ENCODE results near the gene PLXDC2.
"Not testable (repeated sequence)": the region's sequence is repeated elsewhere in the genome, so short reads cannot be mapped to it uniquely, and the experiment has no call there.

PLXDC2 gene

DNA sequence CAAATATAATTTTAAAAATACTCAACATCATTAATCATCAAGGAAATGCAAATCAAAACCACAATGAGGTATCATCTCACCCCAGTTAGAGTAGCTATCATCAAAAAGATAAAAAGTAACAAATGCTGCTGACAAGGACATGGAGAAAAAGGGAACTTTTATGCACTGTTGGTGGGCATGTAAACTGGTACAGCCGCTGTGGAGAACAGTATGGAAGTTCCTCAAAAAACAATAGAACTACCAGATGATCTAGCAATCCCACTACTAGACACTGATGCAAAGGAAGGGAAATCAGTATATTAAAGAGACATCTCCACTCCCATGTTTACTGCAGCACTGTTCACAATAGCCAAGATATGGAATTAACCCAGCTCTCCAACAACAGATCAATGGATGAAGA, 384.5 kb downstream of the PLXDC2 start:
- no peak for DNase-seq (ENCODE audit: low read depth in 2 of 2)

DNA sequence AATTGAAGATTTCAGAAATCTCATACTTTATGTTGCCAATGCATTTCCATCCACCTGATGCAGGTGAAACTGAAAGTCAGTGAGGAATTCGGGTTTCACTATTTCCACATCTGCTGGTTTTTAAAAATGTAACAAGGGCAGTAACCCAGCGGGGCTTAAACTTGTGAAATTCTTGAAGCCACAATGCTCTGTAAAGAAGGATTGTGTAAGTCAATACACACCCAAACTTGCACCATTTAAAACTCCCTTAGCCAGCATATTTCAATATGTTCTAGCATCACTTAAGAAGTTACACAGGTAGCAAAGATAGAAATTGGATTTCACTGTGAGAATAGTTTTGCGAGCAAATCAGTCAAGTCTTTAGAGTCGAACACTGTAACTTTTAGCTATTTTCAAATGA, 386.1 kb downstream of the PLXDC2 start:
- DNase-seq (ENCODE audit: low read depth in 2 of 2) = no peak

DNA sequence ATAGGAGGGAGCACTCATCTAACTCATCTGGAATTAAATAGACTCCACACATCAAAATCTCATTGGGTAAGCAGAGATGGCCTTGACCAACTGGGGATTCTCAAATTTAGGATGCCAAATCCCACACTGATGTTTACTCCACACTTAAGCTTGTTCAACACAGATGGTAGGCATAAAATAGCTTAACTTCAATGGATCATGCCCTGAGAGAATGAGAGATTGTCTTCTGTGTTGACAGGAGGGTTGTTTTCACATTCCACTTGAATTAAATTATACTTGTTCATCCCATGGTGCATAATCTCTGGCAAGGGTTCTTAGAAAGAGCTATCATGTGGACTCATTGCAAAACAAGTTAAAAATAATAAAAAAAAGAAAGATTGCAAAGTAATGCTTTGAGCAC, 391.4 kb downstream of the PLXDC2 start:
- DNase-seq (ENCODE audit: low read depth in 2 of 2) = no peak

DNA sequence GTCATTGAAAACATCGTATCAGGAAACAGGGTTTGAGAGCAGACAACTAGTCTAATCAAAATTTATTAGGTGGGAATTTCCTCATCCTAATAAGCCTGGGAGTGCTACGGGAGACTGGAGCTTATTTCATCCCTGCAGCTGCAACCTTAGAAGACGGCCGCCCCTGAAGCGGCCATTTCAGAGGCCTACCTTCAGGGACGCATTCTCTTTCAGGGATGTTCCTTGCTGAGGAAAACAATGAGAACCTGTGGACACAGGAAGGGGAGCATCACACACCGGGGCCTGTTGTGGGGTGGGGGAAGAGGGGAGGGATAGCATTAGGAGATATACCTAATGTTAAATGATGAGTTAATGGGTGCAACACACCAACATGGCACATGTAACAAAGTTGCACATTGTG, 392.9 kb downstream of the PLXDC2 start:
- not testable (repeated sequence) for DNase-seq (ENCODE audit: low read depth in 2 of 2)

DNA sequence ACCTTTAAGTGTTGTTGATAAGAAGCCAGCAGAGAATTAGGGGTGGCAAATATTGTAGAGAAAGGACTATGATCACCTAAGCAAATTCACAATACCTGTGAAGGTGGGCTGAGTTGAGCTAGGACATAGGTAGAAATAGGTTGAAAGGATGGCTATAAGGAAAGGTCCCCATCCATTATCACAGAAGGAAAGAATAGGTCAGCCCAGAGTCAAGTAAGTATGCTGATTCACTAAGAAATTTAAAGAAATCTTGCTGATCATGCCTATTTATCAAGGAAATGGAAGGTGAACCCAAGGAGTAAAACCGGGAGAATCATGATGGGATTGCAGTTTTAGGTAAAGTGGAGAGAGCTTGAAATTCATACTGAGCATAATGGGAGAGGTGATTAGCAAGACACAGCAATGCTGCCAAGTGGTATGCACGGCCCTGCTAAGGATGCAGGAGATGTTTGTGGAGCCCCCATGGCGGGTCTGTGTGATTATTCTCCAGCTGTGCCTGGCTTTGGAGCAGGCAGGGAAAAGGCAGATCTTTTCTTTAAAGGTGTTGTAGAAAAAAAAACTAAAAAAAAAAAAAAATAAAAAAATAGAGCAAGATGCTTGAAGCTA, 399.4 kb downstream of the PLXDC2 start:
- no peak for DNase-seq (ENCODE audit: low read depth in 2 of 2)

DNA sequence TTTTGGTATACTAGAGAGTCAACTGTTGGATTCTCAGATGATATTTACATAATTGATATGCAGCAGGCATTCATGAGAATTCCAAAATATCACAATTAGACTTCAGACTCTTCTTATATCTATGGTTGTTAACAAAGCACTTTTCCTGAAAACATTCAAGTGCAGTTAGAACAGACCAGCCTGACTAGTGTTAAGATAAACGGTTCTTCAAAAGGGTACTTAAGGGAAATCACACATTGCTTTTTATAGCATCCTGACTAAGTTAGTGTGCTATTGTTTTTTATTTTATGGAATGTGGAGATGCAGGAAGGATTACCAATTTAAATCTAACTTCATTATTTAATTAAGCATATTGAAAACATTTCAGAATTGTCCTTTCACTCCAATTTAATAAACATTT, 405.1 kb downstream of the PLXDC2 start:
- DNase-seq (ENCODE audit: low read depth in 2 of 2) = no peak

DNA sequence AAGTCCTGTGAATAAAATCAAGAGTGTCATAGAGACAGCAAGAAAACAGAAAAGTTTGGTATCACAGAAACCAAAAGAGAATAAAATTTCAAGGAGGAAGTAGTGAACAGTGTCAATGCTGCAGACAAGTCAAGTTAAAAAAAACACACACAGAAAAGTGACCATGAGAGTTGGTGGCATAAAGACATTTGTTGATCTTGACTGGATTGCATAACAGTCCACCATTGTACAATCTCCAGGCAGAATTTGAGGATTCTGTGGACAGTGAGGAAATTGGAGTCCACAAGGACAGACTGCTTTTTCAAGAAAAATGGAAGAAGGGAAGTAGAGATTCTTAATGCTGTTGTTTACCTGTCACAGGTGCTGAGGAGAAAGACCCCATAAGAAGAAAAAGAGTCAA, 412.5 kb downstream of the PLXDC2 start:
- DNase-seq (ENCODE audit: low read depth in 2 of 2) = no peak

DNA sequence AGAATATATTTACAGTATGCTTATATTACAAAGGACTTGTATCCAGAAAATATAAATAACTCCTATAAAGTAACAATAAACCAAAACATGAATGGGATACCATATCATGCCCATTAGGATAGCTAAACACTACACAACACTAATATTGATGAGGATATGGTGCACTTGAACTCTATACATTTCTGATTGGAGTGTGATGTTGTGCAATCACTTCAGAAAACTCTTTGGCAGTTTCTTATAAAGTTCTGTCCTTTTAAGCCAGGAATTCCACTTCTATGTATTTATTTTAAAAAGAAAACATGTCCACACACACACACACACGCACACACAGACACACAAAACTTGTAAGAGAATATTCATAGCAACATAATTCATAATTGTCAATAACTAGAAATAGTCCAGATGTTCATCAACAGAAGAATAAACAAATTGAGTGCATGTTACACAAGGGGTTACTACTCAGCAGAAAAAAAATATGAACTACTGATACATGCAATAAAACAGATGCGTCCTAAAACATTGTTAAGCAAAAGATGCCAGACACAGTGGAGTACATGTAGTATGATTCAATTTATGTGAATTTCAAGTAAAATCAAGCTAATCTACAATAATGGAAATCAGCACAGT, 416.0 kb downstream of the PLXDC2 start:
- DNase-seq (ENCODE audit: low read depth in 2 of 2) = no peak

DNA sequence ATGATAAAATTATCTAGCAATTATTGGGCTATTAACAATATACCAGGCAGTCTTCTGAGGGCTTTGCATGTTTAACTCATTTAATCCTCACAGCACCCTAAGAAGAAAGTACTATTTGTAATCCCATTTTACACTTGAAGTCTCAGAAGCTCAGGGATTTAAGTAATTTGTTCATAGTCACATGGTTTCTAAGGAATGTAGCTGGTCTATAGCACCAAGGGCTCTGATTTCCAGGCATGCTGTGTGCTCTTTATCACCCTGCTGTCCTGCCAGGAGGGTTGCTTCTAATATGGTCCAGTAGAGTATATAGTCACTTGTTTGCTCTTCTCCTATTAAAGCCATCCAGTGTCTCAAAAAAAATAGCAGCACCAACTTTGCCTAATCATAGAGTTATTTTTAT, 417.2 kb downstream of the PLXDC2 start:
- no peak for DNase-seq (ENCODE audit: low read depth in 2 of 2)

DNA sequence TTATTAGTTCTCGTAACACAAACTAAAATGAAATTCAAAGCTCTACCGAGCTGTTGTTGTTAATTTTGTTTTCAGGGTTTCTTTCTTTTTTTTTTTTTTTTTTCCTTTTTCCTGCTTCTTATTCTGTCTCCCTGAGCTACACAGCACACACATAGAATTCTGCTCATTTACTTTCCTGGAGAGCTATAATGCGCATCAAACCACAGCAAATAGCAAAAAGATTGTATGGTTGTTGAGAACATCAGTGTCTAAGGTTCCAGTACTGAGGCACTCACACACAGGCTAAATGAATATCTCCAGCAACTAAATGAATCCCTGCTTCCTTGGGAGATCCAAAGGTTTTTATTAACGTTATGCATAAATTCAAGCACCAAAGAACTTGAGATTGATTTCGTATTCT, 418.3 kb downstream of the PLXDC2 start:
- no peak for DNase-seq (ENCODE audit: low read depth in 2 of 2)

DNA sequence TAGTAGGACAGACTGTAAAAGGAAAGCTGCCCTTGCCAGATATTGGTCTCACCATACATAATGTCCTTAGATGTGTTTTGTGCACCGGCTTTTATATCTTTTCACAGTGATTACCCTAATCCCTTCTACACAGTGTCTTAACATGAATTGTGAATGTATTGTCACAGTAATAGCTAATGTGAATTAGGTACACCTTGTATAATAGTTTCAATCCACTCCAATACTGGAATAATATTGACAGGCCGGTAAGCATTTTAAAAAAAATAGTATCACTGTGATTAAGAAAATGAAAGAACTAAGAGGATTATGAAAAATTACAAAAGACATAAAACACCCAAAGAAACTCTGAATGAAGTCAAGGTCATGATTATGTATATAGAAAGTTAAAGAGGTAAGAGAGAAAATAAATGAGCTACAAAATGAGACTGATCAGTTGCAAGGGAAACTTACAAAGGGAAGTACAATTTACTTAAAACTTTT, 420.9 kb downstream of the PLXDC2 start:
- no peak for DNase-seq (ENCODE audit: low read depth in 2 of 2)

DNA sequence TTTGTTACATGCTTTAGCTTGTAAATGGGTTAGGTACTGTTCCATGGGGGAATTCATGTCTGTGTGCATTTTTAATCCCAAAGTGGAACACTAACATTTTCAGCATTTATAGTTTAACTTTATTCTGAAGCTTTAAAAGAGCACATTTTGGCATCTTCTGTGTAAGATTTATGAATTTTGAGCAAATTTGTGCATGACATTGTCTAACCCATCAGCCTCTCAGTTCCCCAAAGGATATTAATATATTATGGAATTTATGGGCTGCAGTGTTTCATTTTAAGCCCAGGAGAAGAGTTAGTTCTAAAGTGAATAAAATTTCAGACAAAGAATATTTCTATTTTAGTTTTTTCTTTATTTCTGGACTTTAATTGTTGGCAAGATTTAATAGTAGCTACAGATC, 421.4 kb downstream of the PLXDC2 start:
- DNase-seq (ENCODE audit: low read depth in 2 of 2) = no peak

DNA sequence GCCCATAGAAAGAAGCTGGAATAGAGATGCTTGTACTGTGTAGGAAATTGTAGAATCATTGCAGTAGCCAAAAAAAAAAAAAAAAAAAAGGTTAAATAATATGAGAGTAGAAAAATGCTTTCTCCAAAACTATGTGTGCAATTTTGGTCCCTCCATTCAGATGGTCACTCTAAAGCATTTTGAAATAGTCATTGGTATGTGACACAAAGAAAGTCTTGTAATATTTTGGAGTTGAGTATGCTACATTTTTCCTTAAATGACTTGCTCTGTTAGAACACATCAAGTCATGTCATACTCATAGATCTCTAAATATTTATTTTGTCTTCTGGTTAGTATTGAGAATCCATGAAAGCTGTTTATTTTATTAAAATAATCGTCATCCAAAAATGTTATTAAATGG, 424.4 kb downstream of the PLXDC2 start:
- no peak for DNase-seq (ENCODE audit: low read depth in 2 of 2)

DNA sequence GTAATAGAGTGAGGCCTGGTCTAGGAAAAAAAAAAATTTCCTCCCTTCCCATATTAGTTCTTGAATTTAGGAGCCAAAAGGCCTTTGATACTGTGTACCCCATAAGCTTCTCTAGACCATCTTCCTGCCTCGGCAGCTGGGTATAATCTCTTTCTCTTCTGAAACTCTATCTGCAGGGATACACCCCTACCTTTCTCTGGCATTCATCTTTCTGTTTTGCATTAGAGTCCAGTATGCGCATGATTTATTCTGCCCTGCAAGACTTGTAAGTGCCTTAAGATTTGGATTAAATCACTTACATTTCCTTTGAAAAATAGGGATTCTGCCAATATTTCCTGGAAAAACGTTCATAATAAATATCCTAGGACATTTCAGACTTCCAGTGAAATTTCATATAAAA, 431.2 kb downstream of the PLXDC2 start:
- DNase-seq (ENCODE audit: low read depth in 2 of 2) = no peak

DNA sequence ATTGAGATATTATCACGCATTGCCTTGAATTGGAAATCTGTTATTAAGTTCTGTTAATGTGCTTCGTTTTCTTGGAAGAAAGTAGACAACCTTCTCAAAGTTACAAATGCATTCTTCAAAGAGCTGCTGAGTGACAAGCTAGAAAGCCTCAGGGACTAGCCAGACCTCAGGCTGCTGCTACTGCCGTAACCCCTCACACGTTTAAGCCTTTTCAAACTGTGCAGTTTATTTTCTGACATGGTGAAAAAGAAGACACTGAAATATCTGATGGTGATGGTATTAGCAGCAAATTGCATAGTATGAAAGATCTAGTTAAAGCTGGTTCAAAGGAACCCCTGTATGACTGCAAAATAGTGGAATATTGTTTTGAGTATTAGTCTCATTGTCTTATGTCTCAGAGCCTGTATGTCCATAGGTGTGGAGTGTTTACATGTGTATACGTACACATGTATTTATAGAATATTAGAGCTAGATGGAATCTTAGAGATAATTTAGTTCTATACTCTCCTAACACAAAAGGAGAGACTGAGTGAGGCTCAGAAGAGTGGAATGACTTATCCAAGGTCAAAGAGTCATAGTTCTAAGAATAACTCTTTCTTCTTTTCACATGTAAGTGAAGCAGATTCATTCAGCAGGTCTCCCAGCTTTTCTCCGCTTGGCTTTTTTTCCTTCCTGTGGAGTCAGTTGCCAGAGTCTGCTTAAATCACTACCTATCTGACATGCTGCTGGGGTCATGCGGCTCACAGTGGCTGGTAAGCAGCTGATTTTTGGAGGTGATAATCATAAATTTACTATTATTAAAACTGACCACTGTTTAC, 431.9 kb downstream of the PLXDC2 start:
- DNase-seq (ENCODE audit: low read depth in 2 of 2) = no peak

DNA sequence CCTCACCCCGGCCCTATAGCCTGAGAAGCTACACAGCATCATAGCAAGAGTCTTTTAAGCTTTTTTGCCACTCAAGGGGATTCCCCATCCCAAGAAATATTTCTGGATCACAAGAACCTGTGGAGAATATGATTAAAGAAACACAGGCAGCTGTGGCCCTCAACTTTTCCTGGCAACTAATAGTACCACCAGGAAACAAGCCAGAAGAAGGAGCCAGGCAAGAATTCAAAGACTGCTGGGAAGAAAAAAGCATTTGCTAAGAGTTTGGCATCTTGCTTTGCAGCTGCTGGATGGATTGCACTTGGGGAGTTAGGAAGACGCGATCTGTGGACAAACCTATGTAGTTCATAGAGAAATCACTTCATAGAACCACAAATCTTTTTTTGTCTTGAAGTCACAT, 437.8 kb downstream of the PLXDC2 start:
- no peak for DNase-seq (ENCODE audit: low read depth in 2 of 2)

DNA sequence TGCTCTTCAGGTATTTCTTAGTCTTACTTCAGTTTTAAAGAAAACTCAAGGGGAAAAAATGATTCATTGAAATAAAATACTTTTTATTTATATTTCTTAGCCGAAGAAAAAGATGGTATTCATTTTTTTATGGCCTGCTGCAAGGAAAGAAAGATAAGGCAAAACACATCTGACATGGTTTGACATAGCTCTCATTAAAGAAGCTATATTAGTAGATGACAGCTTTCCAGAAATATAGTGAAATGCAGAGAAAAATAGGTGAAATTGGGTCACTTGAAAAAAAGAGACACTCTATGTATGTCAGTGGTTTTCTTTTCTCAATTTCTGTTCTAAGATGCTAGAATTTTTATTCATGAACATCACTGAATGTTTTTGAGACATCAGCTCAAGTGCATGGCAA, 438.3 kb downstream of the PLXDC2 start:
- no peak for DNase-seq (ENCODE audit: low read depth in 2 of 2)

DNA sequence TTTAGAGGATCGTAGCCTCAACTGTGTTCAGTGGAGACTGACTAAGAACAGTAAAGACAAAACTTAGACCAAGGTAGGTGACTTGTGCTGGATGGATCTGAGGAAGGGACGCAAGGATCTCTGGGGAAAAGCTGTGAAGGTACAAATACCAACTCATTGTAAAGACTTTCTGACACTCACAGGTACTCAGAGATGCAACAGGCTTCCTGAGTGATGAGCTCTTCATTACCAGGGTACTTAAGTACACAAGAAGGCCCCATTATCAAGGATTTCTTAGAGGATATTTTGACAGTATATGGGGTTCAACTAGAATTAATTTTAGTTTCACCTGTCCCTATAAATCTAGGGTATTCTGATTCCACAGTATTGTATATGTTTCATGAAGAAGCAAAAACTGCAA, 440.7 kb downstream of the PLXDC2 start:
- DNase-seq (ENCODE audit: low read depth in 2 of 2) = no peak

DNA sequence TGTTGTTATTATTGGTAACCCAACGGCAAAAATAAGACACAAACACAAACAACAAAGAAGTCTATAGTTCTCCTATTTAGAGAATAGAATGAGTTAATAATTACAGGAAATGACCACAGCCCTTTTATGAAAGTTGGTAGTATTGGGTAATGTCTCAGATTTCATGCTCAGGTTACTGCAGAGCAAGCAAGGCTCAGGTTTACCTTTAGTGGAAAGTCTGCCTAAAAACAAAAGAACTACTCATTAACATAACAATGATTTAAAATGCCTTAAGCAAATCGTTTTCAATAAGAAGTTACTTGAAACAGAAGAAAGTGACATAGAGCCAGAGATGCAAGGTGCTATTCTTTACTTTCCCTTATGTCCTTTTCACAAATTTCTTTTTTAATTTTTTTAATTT, 441.2 kb downstream of the PLXDC2 start:
- DNase-seq (ENCODE audit: low read depth in 2 of 2) = no peak

DNA sequence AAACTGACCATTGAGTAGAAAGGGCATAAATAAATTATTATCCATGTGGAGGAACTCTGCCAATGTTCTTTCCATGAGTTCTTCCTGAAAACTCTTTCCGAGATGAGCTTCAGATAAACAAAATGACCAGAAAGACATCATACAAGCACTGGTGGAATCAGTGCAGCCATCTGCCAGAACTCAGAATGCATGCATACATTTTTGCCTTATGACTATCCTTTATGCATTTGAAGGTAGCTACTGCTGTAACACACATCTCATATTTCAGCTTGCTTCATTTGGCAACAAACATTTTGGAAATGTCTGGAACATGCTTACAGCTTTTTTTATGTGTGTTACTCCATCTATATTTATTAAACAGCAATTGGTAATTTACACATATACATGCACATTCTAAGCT, 448.9 kb downstream of the PLXDC2 start:
- DNase-seq (ENCODE audit: low read depth in 2 of 2) = no peak

DNA sequence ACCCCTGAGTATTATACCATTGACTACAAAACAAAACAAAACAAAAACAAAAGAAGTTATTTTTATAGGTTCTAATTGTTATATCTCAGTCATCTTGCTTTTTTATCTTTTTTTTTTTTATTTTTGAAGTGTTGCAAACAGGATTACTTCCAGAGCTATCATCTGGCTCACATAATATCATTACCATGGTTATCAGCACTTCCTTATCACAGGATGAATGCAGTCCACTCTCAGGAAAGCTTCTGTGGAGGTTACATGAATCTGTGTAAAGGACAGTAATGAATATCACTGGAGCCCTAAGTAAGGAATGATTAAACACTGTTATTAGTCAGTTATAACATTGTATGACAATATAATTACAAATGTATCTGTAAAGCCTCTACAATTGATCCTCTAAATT, 451.5 kb downstream of the PLXDC2 start:
- no peak for DNase-seq (ENCODE audit: low read depth in 2 of 2)

DNA sequence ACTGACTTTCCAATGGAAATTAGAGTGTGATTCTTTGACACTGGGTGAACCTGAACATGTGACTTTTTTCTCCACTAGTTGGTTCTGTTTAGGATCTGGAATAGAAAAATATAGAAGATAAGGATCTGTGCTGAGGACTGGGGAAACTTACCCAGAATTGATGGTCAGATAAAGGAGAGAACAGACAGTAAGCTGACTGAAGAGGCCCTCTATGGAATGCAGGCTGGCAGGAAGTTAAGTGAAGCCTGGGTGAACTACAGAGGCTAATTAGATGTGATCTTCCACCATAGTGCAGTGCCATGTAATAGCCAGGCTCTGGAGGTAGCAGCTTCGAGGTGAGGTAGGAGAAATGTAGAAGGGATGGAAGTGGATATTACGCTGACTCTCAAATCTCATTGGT, 455.3 kb downstream of the PLXDC2 start:
- DNase-seq (ENCODE audit: low read depth in 2 of 2) = no peak

DNA sequence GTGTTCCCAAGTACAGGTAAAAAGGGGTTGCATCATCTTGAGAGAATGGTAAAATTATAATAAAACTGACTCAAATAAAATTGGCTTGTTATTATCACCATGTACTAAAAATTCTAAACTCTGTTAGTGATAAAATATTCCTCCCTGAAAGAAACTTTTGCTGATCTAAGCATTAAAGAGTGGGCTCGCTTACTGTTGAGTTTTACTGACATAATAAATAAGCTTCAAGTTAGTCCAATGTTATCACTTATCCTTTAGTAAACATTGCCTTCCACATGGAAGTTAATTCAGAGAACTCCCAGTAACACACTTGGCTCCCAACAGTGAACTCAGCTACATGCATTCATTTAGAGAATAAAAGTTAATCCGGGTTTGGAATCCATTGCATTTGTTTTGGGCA, 456.4 kb downstream of the PLXDC2 start:
- no peak for DNase-seq (ENCODE audit: low read depth in 2 of 2)

Measured in stimulated activated CD8-positive, alpha-beta memory T cell treated with anti-CD3 and anti-CD28 coated beads, Interleukin-15, amount 100 ng/mL, for 48 hours (primary cell).